A673 (cell line): ENCODE data around the gene THOC2.

Experiments used
- CTCF ChIP-seq: fragments of 300-800, 200-600 bp; sonication (generic); conservative IDR thresholded peaks from 2 replicates; pipeline ENCODE4 v1.5.1; 2017; ENCODE audit warnings: low read depth, mild to moderate bottlenecking, antibody characterized with exemption, low read length, moderate library complexity, mixed read lengths
- EZH2 ChIP-seq: fragments of 200-600 bp; sonication (generic); IDR thresholded peaks from 2 replicates; pipeline ENCODE4 v1.6.1; 2017; ENCODE audit warnings: borderline replicate concordance, low read depth, mild to moderate bottlenecking, mixed read lengths, antibody characterized with exemption, low read length; ENCODE audit not compliant: poor library complexity, severe bottlenecking

- TF ChIP-seq CTCF (no peak), EZH2 (no peak)
These were observed 47.6 kb downstream of the THOC2 start for GRCh38 chrX:123685232-123685631.
